Vagina (tissue), 2 donors: Measurements from ENCODE around the gene ZNF514.

Experiments used
- POLR2AphosphoS5 ChIP-seq, 2 donors: sonication (generic); formaldehyde crosslinking; IDR thresholded peaks; one replicate each; pipeline ENCODE4 v1.9.0; 2017; ENCODE audit warnings: antibody characterized with exemption in 2 of 2, mild to moderate bottlenecking in 2 of 2, low read depth in 1 of 2; ENCODE audit not compliant: insufficient read depth in 1 of 2
- TF ChIP-seq, protein P1 (sequence below), 3 experiments: fragments of 450-650 bp in 2 of 3; fragments of 200-600 bp in 1 of 3; sonication (generic) in 1 of 3; IDR thresholded peaks; one replicate each; pipeline ENCODE4 v1.5.1; 2017 to 2019; ENCODE audit warnings: antibody characterized with exemption in 3 of 3, mild to moderate bottlenecking in 2 of 3, moderate library complexity in 2 of 3

DNA sequence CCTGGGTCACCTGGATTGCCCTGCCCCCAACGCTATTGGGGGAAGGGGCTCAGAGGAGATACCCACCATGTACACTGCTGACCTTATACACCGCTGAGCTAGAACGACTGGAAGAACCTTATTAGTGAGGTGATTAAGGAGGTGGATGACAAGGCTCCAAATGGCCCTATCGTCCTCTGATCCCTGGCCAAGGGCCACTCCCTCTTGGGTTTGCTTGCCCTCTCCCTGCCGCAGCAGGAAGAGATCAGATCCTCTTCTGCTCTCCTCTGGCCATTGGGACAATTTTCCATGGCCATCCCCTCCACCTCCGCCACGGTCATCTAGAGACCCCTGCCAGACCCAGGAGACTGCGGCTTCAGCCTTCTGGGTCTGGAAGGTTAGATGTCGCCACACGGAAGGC, 1.2 kb downstream of the ZNF514 start:
- TF ChIP-seq, protein P1, sequence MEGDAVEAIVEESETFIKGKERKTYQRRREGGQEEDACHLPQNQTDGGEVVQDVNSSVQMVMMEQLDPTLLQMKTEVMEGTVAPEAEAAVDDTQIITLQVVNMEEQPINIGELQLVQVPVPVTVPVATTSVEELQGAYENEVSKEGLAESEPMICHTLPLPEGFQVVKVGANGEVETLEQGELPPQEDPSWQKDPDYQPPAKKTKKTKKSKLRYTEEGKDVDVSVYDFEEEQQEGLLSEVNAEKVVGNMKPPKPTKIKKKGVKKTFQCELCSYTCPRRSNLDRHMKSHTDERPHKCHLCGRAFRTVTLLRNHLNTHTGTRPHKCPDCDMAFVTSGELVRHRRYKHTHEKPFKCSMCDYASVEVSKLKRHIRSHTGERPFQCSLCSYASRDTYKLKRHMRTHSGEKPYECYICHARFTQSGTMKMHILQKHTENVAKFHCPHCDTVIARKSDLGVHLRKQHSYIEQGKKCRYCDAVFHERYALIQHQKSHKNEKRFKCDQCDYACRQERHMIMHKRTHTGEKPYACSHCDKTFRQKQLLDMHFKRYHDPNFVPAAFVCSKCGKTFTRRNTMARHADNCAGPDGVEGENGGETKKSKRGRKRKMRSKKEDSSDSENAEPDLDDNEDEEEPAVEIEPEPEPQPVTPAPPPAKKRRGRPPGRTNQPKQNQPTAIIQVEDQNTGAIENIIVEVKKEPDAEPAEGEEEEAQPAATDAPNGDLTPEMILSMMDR (IDR thresholded peaks at IDR 0.05): no peak
- TF ChIP-seq POLR2AphosphoS5 (IDR thresholded peaks at IDR 0.05; ENCODE audit: insufficient read depth in 1 of 2, low read depth in 1 of 2): no peak
